ENCODE measurements around the gene DENND1A.

DNA sequence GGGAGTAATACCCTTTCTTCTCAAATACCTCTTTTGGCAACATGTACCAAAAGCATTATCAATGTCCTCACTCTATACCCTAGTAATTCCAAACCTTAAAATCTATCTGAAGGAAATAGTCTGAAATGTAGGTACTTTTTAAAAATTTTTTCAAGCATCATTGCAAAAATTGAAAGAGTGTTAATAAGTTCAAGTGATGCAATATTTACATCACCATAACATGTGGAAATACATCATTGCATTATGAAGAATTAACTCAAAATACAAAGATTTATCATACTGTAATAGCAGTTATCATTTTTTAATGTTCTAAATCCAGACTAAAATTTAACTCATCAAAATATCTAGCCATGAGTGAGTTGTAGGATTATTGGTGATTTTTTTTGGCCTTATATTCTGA is 123.1 kb downstream of the DENND1A start:
- TF ChIP-seq IRF2 (CRISPR knock-in tag; IDR thresholded peaks at IDR 0.05; ENCODE audit: borderline replicate concordance, low read depth) = no peak
- no peak for TF ChIP-seq ZBTB21 (CRISPR knock-in tag; IDR thresholded peaks at IDR 0.05; ENCODE audit: borderline replicate concordance)
- TF ChIP-seq, protein P1, sequence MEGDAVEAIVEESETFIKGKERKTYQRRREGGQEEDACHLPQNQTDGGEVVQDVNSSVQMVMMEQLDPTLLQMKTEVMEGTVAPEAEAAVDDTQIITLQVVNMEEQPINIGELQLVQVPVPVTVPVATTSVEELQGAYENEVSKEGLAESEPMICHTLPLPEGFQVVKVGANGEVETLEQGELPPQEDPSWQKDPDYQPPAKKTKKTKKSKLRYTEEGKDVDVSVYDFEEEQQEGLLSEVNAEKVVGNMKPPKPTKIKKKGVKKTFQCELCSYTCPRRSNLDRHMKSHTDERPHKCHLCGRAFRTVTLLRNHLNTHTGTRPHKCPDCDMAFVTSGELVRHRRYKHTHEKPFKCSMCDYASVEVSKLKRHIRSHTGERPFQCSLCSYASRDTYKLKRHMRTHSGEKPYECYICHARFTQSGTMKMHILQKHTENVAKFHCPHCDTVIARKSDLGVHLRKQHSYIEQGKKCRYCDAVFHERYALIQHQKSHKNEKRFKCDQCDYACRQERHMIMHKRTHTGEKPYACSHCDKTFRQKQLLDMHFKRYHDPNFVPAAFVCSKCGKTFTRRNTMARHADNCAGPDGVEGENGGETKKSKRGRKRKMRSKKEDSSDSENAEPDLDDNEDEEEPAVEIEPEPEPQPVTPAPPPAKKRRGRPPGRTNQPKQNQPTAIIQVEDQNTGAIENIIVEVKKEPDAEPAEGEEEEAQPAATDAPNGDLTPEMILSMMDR (IDR thresholded peaks at IDR 0.05) = no peak
- TF ChIP-seq NR2C2 (CRISPR knock-in tag; IDR thresholded peaks at IDR 0.05) = no peak
- no peak for TF ChIP-seq ETV6 (CRISPR knock-in tag; IDR thresholded peaks at IDR 0.05)
